NCI-H187 treated with DMSO at 0.1 percent for 48 hours (cell line): ENCODE measurements around the gene NEDD1.

Experiments
- DNase-seq: peaks from one replicate; lab custom pipeline; 2025; lab: John Stamatoyannopoulos, UW

NEDD1 gene

GRCh38 chr12:96901175-96901574, 5.9 kb upstream of the NEDD1 start:
- DNase-seq = no peak

DNA sequence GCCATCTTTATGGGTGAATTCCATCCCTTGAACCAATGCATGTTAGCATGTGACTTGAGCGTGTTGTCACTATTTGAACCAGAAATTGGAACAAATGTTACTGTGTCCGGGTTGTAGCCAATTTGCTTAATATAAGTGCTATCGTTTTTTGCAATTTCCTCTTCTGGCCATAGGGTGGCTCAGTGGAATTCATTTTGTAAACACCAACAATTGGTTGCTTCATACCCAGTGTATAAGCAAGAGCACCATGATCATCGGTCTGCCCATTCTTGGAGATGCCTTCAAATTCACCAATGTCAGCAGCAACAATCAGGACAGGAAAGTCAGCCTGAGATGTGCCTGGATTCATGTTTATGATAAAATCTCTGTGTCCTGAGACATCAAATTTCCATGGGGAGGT, 5.0 kb upstream of the NEDD1 start:
- DNase-seq = no peak

DNA sequence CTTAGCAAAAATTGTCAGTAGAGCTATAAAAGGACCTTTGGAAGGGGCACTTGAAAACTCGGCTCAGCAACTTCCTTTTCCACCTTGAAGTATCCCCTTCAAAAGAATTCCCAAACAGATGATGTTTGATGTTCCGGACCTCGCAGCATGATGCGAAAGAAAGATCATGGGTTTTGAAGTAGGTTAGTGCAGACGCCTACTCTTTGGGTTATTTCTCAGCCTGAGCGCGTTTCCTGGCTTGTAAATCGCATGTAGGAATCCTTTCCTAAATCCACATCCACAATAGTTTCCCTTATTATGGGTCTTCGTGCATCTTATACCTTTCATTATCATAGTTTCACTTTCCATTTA, 584 bp upstream of the NEDD1 start:
- no peak for DNase-seq

- no peak for DNase-seq
Measured at GRCh38 chr12:96907671-96908422, 790 bp downstream of the NEDD1 start.

DNA sequence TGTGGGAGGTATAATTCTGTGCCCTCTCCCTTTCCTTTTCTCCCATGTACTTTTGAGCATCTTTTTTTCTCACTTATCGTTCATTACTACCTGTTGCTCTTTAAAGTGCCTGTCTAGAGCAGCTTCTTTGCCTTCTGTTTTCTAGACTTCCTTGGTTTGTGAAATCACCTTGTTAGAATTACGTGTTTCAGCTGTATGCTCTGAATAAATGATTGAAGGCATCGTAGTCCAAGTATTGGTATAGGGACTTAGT, 1.3 kb downstream of the NEDD1 start:
- no peak for DNase-seq

DNA sequence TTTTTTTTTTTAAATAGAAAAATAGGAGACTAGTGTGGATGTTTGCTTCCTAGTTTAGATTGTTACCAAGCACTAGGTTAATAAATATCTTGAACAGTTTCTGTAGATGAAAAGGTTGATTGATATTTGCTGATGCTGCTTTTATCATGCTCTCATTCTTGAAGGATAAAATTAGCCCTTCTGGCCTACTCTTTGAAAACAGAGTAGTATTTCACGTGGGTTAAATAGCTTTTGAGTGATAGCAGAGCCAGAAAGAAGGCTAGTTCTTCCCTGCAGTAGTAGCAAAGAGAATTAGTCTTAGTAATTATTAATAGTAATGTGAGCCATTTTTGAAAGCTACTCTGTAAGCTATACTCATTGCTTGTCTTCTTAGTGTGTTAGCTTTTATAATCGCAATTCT, 5.2 kb downstream of the NEDD1 start:
- DNase-seq = no peak

GRCh38 chr12:96912943-96913342, 5.9 kb downstream of the NEDD1 start:
- DNase-seq = no peak

GRCh38 chr12:96919510-96920210, 12.6 kb downstream of the NEDD1 start:
- DNase-seq = no peak

DNA sequence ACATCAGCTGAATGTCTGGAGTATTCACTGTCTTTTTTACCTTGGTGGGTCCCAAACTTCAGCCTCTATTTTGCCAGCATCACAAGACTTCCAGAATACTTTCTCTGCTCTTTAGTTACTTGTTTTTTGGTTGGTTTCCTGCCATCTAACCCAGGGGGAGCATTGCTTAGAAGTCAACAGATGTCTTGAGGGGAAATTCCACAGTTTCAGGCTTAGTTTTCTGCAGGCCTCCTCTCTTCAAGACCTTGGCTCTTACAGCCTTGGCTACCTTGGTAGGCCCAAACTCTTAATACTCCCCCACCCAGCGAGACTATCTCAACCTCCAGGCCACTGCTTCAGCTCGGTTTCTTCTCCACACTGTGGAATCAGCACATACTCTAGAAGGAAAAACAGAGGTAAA, 41.7 kb downstream of the NEDD1 start:
- no peak for DNase-seq

GRCh38 chr12:96979532-96979931, 72.5 kb downstream of the NEDD1 start:
- DNase-seq = no peak

DNA sequence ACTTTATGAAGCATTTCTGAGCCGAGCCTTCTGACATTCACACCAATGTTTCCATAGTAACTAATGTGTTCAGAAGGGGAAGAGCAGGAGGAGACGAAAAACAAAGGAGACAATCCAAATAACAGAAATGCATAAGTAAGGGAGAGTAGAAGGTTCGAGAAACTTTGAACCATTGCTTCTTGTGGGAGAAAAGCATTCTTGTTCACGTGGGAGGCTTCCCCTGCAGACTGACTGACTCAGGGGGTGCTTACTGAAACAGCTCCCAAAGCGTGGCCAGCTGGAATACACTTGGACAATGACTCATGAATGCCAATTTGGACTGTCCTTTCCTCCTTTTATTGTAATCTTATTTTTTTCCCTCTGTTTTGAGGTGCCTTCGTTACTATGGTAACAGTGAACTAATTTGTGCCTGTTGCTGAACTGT, 73.9 kb downstream of the NEDD1 start:
- no peak for DNase-seq

DNA sequence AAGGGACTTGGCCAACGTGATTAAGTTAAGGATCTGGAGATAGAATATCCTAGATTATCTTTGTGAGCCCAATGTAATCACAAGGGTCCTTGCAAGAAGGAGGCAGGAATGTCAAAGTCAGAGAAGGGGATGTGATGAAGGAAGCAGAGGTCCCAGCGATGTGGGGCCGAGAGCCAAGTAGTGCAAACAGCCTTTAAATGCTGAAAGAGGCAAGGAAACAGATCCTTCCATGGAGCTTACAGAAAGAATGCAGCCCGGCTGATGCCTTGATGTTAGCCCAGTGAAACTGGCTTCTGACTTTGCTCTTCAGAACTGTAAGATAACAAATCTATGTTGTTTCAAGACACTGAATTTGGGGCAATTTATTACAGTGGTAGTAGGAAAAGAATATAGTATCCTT, 74.9 kb downstream of the NEDD1 start:
- DNase-seq = no peak

DNA sequence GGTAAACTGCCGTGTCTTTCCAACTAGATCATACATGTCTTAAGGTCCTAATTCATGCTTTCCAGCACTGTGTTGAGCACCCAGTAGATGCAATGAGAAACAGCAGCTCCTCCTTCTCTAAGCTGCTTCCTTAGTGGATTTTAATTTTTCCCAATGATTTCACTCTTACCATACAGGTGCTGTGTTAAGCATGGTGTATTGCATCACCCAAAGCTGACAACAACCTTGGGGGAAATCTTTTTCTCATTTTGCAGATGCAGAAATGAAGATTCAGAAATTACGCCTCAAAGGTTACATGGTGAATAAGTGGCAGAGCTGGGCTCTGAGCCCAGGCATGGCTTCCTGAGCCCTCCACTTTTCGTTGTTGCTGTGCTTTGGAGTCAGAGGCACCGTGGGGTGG, 75.6 kb downstream of the NEDD1 start:
- no peak for DNase-seq

DNA sequence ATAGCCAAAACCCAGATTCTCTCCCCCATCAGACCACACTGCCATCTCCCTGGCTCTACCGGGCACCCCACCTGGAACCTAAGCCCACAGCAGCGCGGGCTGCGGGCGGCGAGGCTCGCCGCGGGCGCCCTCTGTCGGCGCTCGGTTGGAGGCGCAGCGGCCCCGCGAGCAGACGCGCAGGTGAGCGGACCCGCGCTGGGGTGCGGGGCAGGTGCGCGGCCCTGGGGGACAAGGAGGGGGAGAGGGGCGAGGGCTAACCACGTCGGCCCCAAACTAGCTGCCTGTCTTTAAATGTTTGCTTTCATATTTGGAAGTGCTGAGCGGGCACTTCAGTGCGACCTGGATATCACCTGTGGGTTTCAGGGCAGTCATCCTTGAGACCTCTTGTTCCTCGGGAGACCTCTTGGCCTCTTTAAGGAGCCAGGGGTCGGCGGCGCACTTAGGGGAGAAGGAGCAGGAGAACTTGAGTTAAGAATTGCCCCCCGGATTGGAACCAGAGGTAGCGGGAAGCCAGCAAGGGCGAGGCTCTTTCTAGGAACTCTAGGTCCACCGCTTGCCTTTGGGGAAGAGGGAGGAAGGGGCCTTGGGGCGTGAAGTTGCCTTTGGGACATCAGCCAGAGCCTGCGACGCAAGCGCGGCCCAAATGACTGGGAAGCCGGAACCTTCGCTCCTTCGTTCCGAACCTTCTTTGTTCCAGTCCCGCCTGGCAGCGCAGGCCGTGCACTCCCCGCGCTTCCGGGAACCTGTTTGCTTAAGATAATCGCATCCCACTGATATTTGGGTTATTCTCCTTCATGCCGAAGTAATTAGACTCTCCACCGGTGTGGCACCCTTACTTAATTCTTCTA, 78.7 kb downstream of the NEDD1 start:
- no peak for DNase-seq

- DNase-seq = no peak
Measured at GRCh38 chr12:96986883-96987523, 79.9 kb downstream of the NEDD1 start.

GRCh38 chr12:96988919-96989318, 81.9 kb downstream of the NEDD1 start:
- no peak for DNase-seq

DNA sequence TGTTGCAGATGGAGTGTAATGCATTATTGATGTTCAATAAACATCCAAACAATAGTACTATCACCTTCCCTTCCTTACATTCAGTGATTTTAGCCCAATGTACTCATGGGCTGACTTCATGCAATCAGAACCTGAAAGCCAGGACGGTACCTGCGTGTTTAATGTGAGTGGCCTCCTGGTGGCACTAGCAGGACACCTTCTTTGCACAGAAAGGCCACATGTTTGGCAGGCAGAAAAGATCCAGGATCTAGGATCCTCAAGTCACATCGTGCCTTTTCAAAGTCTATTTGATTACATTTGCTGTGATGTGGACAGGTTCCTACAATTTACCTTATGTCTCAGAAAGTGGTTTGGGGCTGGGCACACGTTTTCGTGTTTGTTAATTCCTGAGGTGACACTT, 82.9 kb downstream of the NEDD1 start:
- no peak for DNase-seq

DNA sequence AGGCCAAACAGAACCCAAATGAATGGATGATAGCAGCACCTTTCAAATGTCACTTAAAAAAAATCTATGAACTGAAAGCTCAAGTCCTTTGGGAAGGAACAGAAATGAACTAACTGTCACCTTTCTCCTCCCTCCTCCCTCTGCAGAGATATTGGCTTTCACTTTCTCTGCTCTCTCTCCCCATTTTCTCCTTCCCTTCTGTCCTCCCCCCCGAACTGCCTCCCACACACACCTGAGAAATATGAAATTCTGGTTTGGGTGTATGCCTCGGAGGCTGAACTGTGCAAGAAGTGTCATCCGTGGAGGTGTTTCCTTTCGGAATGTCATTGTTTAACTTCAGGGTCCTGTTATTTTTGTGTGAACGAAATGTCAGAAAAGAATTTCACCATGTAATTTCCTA, 87.8 kb downstream of the NEDD1 start:
- DNase-seq = no peak

- no peak for DNase-seq
Measured at GRCh38 chr12:96995861-96996260, 88.8 kb downstream of the NEDD1 start.

- no peak for DNase-seq
Measured at GRCh38 chr12:96997797-96998484, 90.9 kb downstream of the NEDD1 start.

DNA sequence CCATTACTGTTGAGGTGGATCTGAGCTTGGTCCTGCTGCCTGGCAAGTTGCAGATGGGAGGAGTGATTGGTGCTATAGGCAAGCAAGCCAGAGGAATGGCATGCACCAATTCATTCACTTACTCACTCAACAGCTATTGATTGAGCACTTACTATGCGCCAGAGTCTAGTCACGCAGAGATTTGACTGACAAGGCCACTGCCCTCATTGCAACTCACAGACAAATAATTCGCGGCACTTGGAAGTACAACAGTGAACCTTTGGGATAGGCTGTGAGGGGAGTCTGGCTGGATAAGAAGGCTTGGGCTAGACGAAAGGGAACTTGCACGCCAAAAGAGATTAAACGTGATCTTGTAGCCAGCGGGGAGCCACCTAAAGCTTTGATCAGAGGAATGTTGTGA, 96.2 kb downstream of the NEDD1 start:
- DNase-seq = no peak
